Measurements from ENCODE around the gene ARAP1. TPM values are rescaled to one million over a fixed set of nuclear protein-coding genes. Genes with fewer than 3 reads are reported as not detected.

ARAP1 gene
- total RNA-seq, 1 experiment from 2014 or later = 47.0 TPM

- Mint-ChIP-seq H3K27ac (ENCODE audit: low read depth, unreplicated experiment) (no peak overlapping the region), H3K4me1 (ENCODE audit: insufficient read depth, unreplicated experiment) (peaks cover 15% of the 10 kb centered on the region)
These were observed 30.1 kb upstream of the ARAP1 start for GRCh38 chr11:72782081-72782920.

GRCh38 chr11:72781313-72782080, 29.3 kb upstream of the ARAP1 start:
- H3K9me3 Mint-ChIP-seq (ENCODE audit: unreplicated experiment) = no peaks in the 10 kb centered on the region
- H3K4me3 Mint-ChIP-seq (ENCODE audit: unreplicated experiment) = peak overlapping the region; percentile 57
- H3K27me3 Mint-ChIP-seq (ENCODE audit: insufficient read depth, unreplicated experiment) = no peaks in the 10 kb centered on the region
- H3K4me1 Mint-ChIP-seq (ENCODE audit: insufficient read depth, unreplicated experiment) = peaks cover 15% of the 10 kb centered on the region
- no peak for TF ChIP-seq CTCF (IDR thresholded peaks at IDR 0.05; ENCODE audit: unreplicated experiment)
- no peak overlapping the region for H3K27ac Mint-ChIP-seq (ENCODE audit: low read depth, unreplicated experiment)
- ChIA-PET POLR2A (interaction anchor here (1.0 kb wide), 1 partner anchor 59 kb away, joined by 3 read pairs; no protein-coding TSS in a partner anchor), CTCF (interaction anchor here (0.6 to 1.9 kb wide), 5 partner anchors 13 to 1439 kb away, joined by 3 to 10 read pairs (median 4); partner anchors contain the start of gene STARD10)
- no TSS peak for BruUV-seq (replicated peaks)
- H3K36me3 Mint-ChIP-seq (ENCODE audit: insufficient read depth, unreplicated experiment) = peaks cover 5% of the 10 kb centered on the region
- intact Hi-C loops (cut with micrococcal nuclease) = no loop called here
- no peak for DNase-seq (ENCODE audit: unreplicated experiment)

More at GRCh38 chr11:72782081-72782920, 30.1 kb upstream of the ARAP1 start:
- POLR2A ChIA-PET = interaction anchor here (0.6 to 1.3 kb wide), 3 partner anchors 11 to 60 kb away, joined by 3 to 9 read pairs (median 3); partner anchors contain the start of gene STARD10
- TF ChIP-seq CTCF (IDR thresholded peaks at IDR 0.05; ENCODE audit: unreplicated experiment) = no peak
- H3K27me3 Mint-ChIP-seq (ENCODE audit: insufficient read depth, unreplicated experiment) = no peaks in the 10 kb centered on the region
- no peaks in the 10 kb centered on the region for H3K9me3 Mint-ChIP-seq (ENCODE audit: unreplicated experiment)
- BruUV-seq (replicated peaks) = no TSS peak
- H3K36me3 Mint-ChIP-seq (ENCODE audit: insufficient read depth, unreplicated experiment) = peaks cover 5% of the 10 kb centered on the region
- CTCF ChIA-PET = interaction anchor here (0.6 to 1.9 kb wide), 8 partner anchors 10 to 1439 kb away, joined by 3 to 10 read pairs (median 4); partner anchors contain the start of gene STARD10
- intact Hi-C loops (cut with micrococcal nuclease) = no loop called here
- no peak for DNase-seq (ENCODE audit: unreplicated experiment)
- H3K4me3 Mint-ChIP-seq (ENCODE audit: unreplicated experiment) = peak overlapping the region; percentile 57

- BruUV-seq (replicated peaks) = no TSS peak
- no peak for DNase-seq (ENCODE audit: unreplicated experiment)
- intact Hi-C loops (cut with micrococcal nuclease) = no loop called here
- ChIA-PET POLR2A (no interaction called here), CTCF (interaction anchor here (0.7 to 1.1 kb wide), 2 partner anchors 51 to 53 kb away, joined by 4 read pairs; no protein-coding TSS in a partner anchor)
- no peak for TF ChIP-seq CTCF (IDR thresholded peaks at IDR 0.05; ENCODE audit: unreplicated experiment)
- Mint-ChIP-seq H3K27ac (ENCODE audit: low read depth, unreplicated experiment) (no peak overlapping the region), H3K4me3 (ENCODE audit: unreplicated experiment) (peak overlapping the region; percentile 57), H3K27me3 (ENCODE audit: insufficient read depth, unreplicated experiment) (no peaks in the 10 kb centered on the region), H3K36me3 (ENCODE audit: insufficient read depth, unreplicated experiment) (peaks cover 5% of the 10 kb centered on the region), H3K9me3 (ENCODE audit: unreplicated experiment) (no peaks in the 10 kb centered on the region), H3K4me1 (ENCODE audit: insufficient read depth, unreplicated experiment) (peaks cover 15% of the 10 kb centered on the region)
These were observed 28.8 kb upstream of the ARAP1 start for GRCh38 chr11:72781063-72781312.

Data from MCF 10A (cell line).